ENCODE measurements around the gene PGAM1. TPM values are rescaled to one million over a fixed set of nuclear protein-coding genes. Genes with fewer than 3 reads are reported as not detected.
A peak's percentile ranks its signal among the peaks of the same experiment; 100 is the strongest.

Gene PGAM1
- total RNA-seq, 2 experiments from 2014 or later = 50.7 to 55.5 TPM

GRCh38 chr10:97462309-97462708 is 36.3 kb downstream of the PGAM1 start:
- Mint-ChIP-seq H3K27me3 (no peaks in the 10 kb centered on the region), H3K36me3 (ENCODE audit: low read depth) (peaks cover 95% of the 10 kb centered on the region), H3K27ac (peak overlapping the region; percentile 56), H3K4me1 (ENCODE audit: low read depth) (no peaks in the 10 kb centered on the region), H3K4me3 (no peak overlapping the region), H3K9me3 (no peaks in the 10 kb centered on the region)
- Histone ChIP-seq H3K36me3 (ENCODE audit: insufficient read depth, low read length) (peaks cover 90% of the 10 kb centered on the region), H3K27ac (ENCODE audit: low read depth in 1 of 2, low read length in 2 of 2) (no peak overlapping the region), H3K9me3 (ENCODE audit: control insufficient read depth in 1 of 2, insufficient read depth in 1 of 2, low read length in 2 of 2) (no peaks in the 10 kb centered on the region), H3K27me3 (ENCODE audit: control insufficient read depth in 1 of 2, insufficient read depth in 2 of 2, low read length in 2 of 2) (no peaks in the 10 kb centered on the region), H3K4me1 (ENCODE audit: insufficient read depth, low read length) (no peaks in the 10 kb centered on the region), H3K4me3 (ENCODE audit: low read length) (no peak overlapping the region)
- no peak for ATAC-seq (ENCODE audit: poor library complexity)
- DNase-seq = no peak
- intact Hi-C loops (cut with DNase I, micrococcal nuclease) = loop anchor here in 1 of 2 experiments (2.0 kb wide), 1 partner anchor 32 kb away; no protein-coding TSS in a partner anchor
- TF ChIP-seq CTCF (IDR thresholded peaks at IDR 0.05) = no peak
- CTCF ChIA-PET = no interaction called here
- POLR2A ChIA-PET = no interaction called here

GRCh38 chr10:97463363-97464132 is 37.6 kb downstream of the PGAM1 start:
- peak overlapping the region; percentile 56 for H3K27ac Mint-ChIP-seq
- H3K36me3 ChIP-seq (ENCODE audit: insufficient read depth, low read length) = peaks cover 95% of the 10 kb centered on the region

GRCh38 chr10:97464226-97464625 is 38.2 kb downstream of the PGAM1 start:
- intact Hi-C loops (cut with DNase I, micrococcal nuclease) = no loop called here
- no peaks in the 10 kb centered on the region for H3K4me1 Mint-ChIP-seq (ENCODE audit: low read depth)

More at GRCh38 chr10:97463363-97464132, 37.6 kb downstream of the PGAM1 start:
- Mint-ChIP-seq H3K27me3 (no peaks in the 10 kb centered on the region), H3K36me3 (ENCODE audit: low read depth) (peaks cover 97% of the 10 kb centered on the region), H3K9me3 (no peaks in the 10 kb centered on the region), H3K4me1 (ENCODE audit: low read depth) (no peaks in the 10 kb centered on the region), H3K4me3 (no peak overlapping the region)
- ChIA-PET POLR2A (no interaction called here), CTCF (interaction anchor here (0.7 to 1.6 kb wide), 4 partner anchors 12 to 89 kb away, joined by 3 to 5 read pairs (median 4); no protein-coding TSS in a partner anchor)
- no peaks in the 10 kb centered on the region for H3K27me3 ChIP-seq (ENCODE audit: control insufficient read depth in 1 of 2, insufficient read depth in 2 of 2, low read length in 2 of 2)
- no peak overlapping the region for H3K27ac ChIP-seq (ENCODE audit: low read depth in 1 of 2, low read length in 2 of 2)
- H3K9me3 ChIP-seq (ENCODE audit: control insufficient read depth in 1 of 2, insufficient read depth in 1 of 2, low read length in 2 of 2) = no peaks in the 10 kb centered on the region
- ATAC-seq (ENCODE audit: poor library complexity) (peak; percentile 89), DNase-seq (peak in 10 of 14 experiments; percentile 12 to 71 (median 22))
- H3K4me1 ChIP-seq (ENCODE audit: insufficient read depth, low read length) = no peaks in the 10 kb centered on the region
- intact Hi-C loops (cut with DNase I, micrococcal nuclease) = loop anchor here (1.0 to 2.0 kb wide), 2 partner anchors 31 to 90 kb away; no protein-coding TSS in a partner anchor
- TF ChIP-seq CTCF (IDR thresholded peaks at IDR 0.05) = peak; percentile 83
- no peak overlapping the region for H3K4me3 ChIP-seq (ENCODE audit: low read length)

More at GRCh38 chr10:97464226-97464625, 38.2 kb downstream of the PGAM1 start:
- H3K36me3 ChIP-seq (ENCODE audit: insufficient read depth, low read length) = peaks cover 94% of the 10 kb centered on the region
- no peak for TF ChIP-seq CTCF (IDR thresholded peaks at IDR 0.05)
- Mint-ChIP-seq H3K9me3 (no peaks in the 10 kb centered on the region), H3K27me3 (no peaks in the 10 kb centered on the region), H3K27ac (peak overlapping the region; percentile 56), H3K4me3 (no peak overlapping the region), H3K36me3 (ENCODE audit: low read depth) (peaks cover 97% of the 10 kb centered on the region)
- DNase-seq (no peak), ATAC-seq (ENCODE audit: poor library complexity) (no peak)
- H3K27me3 ChIP-seq (ENCODE audit: control insufficient read depth in 1 of 2, insufficient read depth in 2 of 2, low read length in 2 of 2) = no peaks in the 10 kb centered on the region
- CTCF ChIA-PET = interaction anchor here (1.3 to 1.6 kb wide), 3 partner anchors 12 to 89 kb away, joined by 3 to 5 read pairs (median 5); no protein-coding TSS in a partner anchor
- no peaks in the 10 kb centered on the region for H3K4me1 ChIP-seq (ENCODE audit: insufficient read depth, low read length)
- POLR2A ChIA-PET = no interaction called here
- H3K9me3 ChIP-seq (ENCODE audit: control insufficient read depth in 1 of 2, insufficient read depth in 1 of 2, low read length in 2 of 2) = no peaks in the 10 kb centered on the region
- H3K27ac ChIP-seq (ENCODE audit: low read depth in 1 of 2, low read length in 2 of 2) = no peak overlapping the region
- H3K4me3 ChIP-seq (ENCODE audit: low read length) = no peak overlapping the region
